Measurements from ENCODE around the gene LBR.

LBR gene

GRCh38 chr1:225422031-225422605, 5.7 kb downstream of the LBR start:
- TF ChIP-seq CTCF (IDR thresholded peaks at IDR 0.05; ENCODE audit: low read depth, low read length) = no peak
- no peak for DNase-seq (ENCODE audit: extremely low read depth, low read depth)

- DNase-seq (ENCODE audit: extremely low read depth, low read depth) = no peak
Observed at GRCh38 chr1:225418598-225418997, 9.2 kb downstream of the LBR start.

GRCh38 chr1:225418059-225418458, 9.8 kb downstream of the LBR start:
- no peak for DNase-seq (ENCODE audit: extremely low read depth, low read depth)
- no peak for TF ChIP-seq CTCF (IDR thresholded peaks at IDR 0.05; ENCODE audit: low read depth, low read length)

More at GRCh38 chr1:225418598-225418997, 9.2 kb downstream of the LBR start:
- TF ChIP-seq CTCF (IDR thresholded peaks at IDR 0.05; ENCODE audit: low read depth, low read length) = no peak

- no peak for TF ChIP-seq CTCF (IDR thresholded peaks at IDR 0.05; ENCODE audit: low read depth, low read length)
- no peak for DNase-seq (ENCODE audit: extremely low read depth, low read depth)
Observed at GRCh38 chr1:225415967-225416745, 11.7 kb downstream of the LBR start.

- DNase-seq (ENCODE audit: extremely low read depth, low read depth) = no peak
- TF ChIP-seq CTCF (IDR thresholded peaks at IDR 0.05; ENCODE audit: low read depth, low read length) = no peak
Observed at GRCh38 chr1:225415307-225415706, 12.5 kb downstream of the LBR start.

GRCh38 chr1:225413708-225414375, 14.0 kb downstream of the LBR start:
- TF ChIP-seq CTCF (IDR thresholded peaks at IDR 0.05; ENCODE audit: low read depth, low read length) = no peak
- DNase-seq (ENCODE audit: extremely low read depth, low read depth) = no peak

GRCh38 chr1:225412803-225413351, 15.0 kb downstream of the LBR start:
- DNase-seq (ENCODE audit: extremely low read depth, low read depth) = no peak
- TF ChIP-seq CTCF (IDR thresholded peaks at IDR 0.05; ENCODE audit: low read depth, low read length) = no peak

Measured in AG09319 (cell line).